Neural crest cell (in vitro differentiated cells): ENCODE results near the gene SH3BGRL. TPM values are rescaled to one million over a fixed set of nuclear protein-coding genes. Genes with fewer than 3 reads are reported as not detected.

Source experiments
- DNase-seq: peaks from one replicate; pipeline ENCODE4 v3.0.0; 2021; ENCODE audit warnings: low read depth, mixed read lengths, low spot score
- H3K27ac Mint-ChIP-seq: one replicate; pipeline ENCODE4 v1.8.0; 2021; ENCODE audit warnings: mild to moderate bottlenecking, mixed read lengths; ENCODE audit not compliant: unreplicated experiment
- H3K27me3 Mint-ChIP-seq: 2 replicates; pipeline ENCODE4 v1.8.0; 2021; ENCODE audit warnings: low read depth, mild to moderate bottlenecking, mixed read lengths
- H3K36me3 Mint-ChIP-seq: 2 replicates; pipeline ENCODE4 v1.8.0; 2021; ENCODE audit warnings: low read depth, mild to moderate bottlenecking, mixed read lengths
- H3K4me1 Mint-ChIP-seq: 2 replicates; pipeline ENCODE4 v1.8.0; 2021; ENCODE audit warnings: mixed read lengths
- H3K4me3 Mint-ChIP-seq: one replicate; pipeline ENCODE4 v1.8.0; 2021; ENCODE audit warnings: mild to moderate bottlenecking, mixed read lengths
- H3K9me3 Mint-ChIP-seq: 2 replicates; pipeline ENCODE4 v1.8.0; 2021; ENCODE audit warnings: mixed read lengths
- total RNA-seq: library from RNA; stranded (reverse); gene quantifications from 2 replicates; pipeline ENCODE4 v1.2.1, GENCODE V29; 2021
- TF ChIP-seq, protein P1 (sequence below): fragments of 200-600 bp; sonication (generic); conservative IDR thresholded peaks from 2 replicates; pipeline ENCODE4 v1.5.0; 2021; ENCODE audit warnings: antibody characterized with exemption, mild to moderate bottlenecking

SH3BGRL gene
- total RNA-seq, 1 donor from 2014 or later: 74.9 TPM

- Mint-ChIP-seq H3K36me3 (peaks cover 50% of the 10 kb centered on the region), H3K4me1 (no peaks in the 10 kb centered on the region), H3K9me3 (peaks cover 25% of the 10 kb centered on the region), H3K27me3 (no peaks in the 10 kb centered on the region), H3K4me3 (no peak overlapping the region), H3K27ac (no peak overlapping the region)
- TF ChIP-seq, protein P1, sequence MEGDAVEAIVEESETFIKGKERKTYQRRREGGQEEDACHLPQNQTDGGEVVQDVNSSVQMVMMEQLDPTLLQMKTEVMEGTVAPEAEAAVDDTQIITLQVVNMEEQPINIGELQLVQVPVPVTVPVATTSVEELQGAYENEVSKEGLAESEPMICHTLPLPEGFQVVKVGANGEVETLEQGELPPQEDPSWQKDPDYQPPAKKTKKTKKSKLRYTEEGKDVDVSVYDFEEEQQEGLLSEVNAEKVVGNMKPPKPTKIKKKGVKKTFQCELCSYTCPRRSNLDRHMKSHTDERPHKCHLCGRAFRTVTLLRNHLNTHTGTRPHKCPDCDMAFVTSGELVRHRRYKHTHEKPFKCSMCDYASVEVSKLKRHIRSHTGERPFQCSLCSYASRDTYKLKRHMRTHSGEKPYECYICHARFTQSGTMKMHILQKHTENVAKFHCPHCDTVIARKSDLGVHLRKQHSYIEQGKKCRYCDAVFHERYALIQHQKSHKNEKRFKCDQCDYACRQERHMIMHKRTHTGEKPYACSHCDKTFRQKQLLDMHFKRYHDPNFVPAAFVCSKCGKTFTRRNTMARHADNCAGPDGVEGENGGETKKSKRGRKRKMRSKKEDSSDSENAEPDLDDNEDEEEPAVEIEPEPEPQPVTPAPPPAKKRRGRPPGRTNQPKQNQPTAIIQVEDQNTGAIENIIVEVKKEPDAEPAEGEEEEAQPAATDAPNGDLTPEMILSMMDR: no peak
- no peak for DNase-seq
These were observed 78.2 kb downstream of the SH3BGRL start for GRCh38 chrX:81280148-81280547.

DNA sequence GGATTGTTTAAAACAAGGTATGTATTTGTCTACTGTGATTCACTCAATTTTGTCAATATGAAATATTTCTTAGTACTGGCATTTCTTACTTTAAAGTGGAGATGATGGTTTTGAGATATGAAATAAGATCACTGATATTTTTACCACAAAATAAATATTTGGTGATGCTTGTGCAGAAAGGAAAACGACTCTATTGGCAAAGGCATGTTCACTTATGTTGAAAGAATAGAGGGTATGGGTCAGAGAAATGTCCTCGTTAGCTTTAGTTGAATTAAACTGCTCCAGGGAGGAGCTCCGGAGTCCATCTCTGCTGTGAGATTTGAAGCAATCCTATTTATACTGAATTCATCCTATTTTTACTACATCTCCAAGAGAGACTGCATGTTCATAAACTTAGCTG, 84.2 kb downstream of the SH3BGRL start:
- H3K36me3 Mint-ChIP-seq: peaks cover 60% of the 10 kb centered on the region
- H3K9me3 Mint-ChIP-seq: peaks cover 30% of the 10 kb centered on the region
- no peak overlapping the region for H3K27ac Mint-ChIP-seq
- TF ChIP-seq, protein P1: no peak
- H3K4me3 Mint-ChIP-seq: no peak overlapping the region
- no peaks in the 10 kb centered on the region for H3K27me3 Mint-ChIP-seq
- no peak for DNase-seq
- H3K4me1 Mint-ChIP-seq: no peaks in the 10 kb centered on the region

- Mint-ChIP-seq H3K27me3 (no peaks in the 10 kb centered on the region), H3K27ac (no peak overlapping the region), H3K4me3 (no peak overlapping the region), H3K4me1 (no peaks in the 10 kb centered on the region), H3K9me3 (peaks cover 28% of the 10 kb centered on the region), H3K36me3 (peaks cover 58% of the 10 kb centered on the region)
- no peak for DNase-seq
- TF ChIP-seq, protein P1: no peak
These were observed 84.7 kb downstream of the SH3BGRL start for GRCh38 chrX:81286608-81287007.

DNA sequence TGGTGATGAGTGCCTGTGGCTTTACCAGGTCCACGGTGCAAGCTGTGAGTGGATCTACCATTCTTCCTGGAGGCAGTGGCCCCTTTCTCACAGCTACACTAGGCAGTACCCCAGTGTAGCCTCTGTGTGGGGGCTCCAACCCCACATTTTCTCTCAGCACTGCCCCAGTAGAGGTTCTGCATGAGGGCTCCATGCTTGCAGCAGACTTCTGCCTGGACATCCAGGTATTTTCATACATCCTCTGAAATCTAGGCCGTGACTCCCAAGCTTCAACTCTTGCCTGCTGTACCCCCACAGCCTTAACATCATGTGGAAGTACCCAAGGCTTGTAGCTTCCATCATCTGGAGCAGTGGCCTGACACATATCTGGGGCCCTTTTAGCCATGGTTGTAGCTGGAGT, 90.1 kb downstream of the SH3BGRL start:
- H3K36me3 Mint-ChIP-seq: peaks cover 67% of the 10 kb centered on the region
- no peak overlapping the region for H3K4me3 Mint-ChIP-seq
- TF ChIP-seq, protein P1: no peak
- H3K4me1 Mint-ChIP-seq: no peaks in the 10 kb centered on the region
- H3K27ac Mint-ChIP-seq: no peak overlapping the region
- no peaks in the 10 kb centered on the region for H3K27me3 Mint-ChIP-seq
- no peak for DNase-seq
- H3K9me3 Mint-ChIP-seq: peaks cover 24% of the 10 kb centered on the region

DNA sequence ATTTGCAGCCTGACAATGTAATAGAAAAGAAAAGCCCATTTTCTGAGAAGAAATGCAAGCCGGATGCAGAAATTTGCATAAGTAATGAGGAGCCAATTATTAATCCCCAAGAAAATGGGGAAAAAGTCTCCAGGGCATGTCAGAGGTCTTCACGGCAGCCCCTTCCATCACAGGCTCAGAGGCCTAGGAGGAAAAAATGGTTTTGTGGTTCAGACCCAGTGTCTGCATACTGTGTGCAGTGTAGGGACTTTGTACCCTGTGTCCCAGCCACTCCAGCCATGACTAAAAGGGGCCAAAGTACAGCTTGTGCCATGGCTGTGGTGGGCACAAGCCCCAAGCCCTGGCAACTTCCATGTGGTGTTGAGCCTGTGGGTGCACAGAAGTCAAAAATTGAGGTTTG, 92.2 kb downstream of the SH3BGRL start:
- no peaks in the 10 kb centered on the region for H3K4me1 Mint-ChIP-seq
- TF ChIP-seq, protein P1: no peak
- DNase-seq: no peak
- no peak overlapping the region for H3K27ac Mint-ChIP-seq
- peaks cover 55% of the 10 kb centered on the region for H3K36me3 Mint-ChIP-seq
- no peak overlapping the region for H3K4me3 Mint-ChIP-seq
- no peaks in the 10 kb centered on the region for H3K27me3 Mint-ChIP-seq
- H3K9me3 Mint-ChIP-seq: peaks cover 21% of the 10 kb centered on the region

- TF ChIP-seq, protein P1: no peak
- H3K9me3 Mint-ChIP-seq: peaks cover 6% of the 10 kb centered on the region
- DNase-seq: no peak
- H3K36me3 Mint-ChIP-seq: peaks cover 7% of the 10 kb centered on the region
- no peak overlapping the region for H3K4me3 Mint-ChIP-seq
- H3K27me3 Mint-ChIP-seq: no peaks in the 10 kb centered on the region
- no peak overlapping the region for H3K27ac Mint-ChIP-seq
- no peaks in the 10 kb centered on the region for H3K4me1 Mint-ChIP-seq
These were observed 100.0 kb downstream of the SH3BGRL start for GRCh38 chrX:81301877-81302276.
